ENCODE measurements around the gene TUBB4A. TPM values are rescaled to one million over a fixed set of nuclear protein-coding genes. Genes with fewer than 3 reads are reported as not detected.

Gene TUBB4A
- total and polyA plus RNA-seq, 2 of the 8 experiments (the other 6 are each of a cell fraction or from before 2014, with no cell fraction given), result 16.8 to 30.4 TPM

- no peak for TF ChIP-seq CHD7 (IDR thresholded peaks at IDR 0.05; ENCODE audit: insufficient replicate concordance, low read length)
- TF ChIP-seq RFX5 (IDR thresholded peaks at IDR 0.05; ENCODE audit: borderline replicate concordance, low read depth, low read length), result no peak
- no peak for TF ChIP-seq BACH1 (IDR thresholded peaks at IDR 0.05; ENCODE audit: low read length)
- no peak for TF ChIP-seq TBP (IDR thresholded peaks at IDR 0.05; ENCODE audit: low read depth, low read length)
- no peak for TF ChIP-seq TAF7 (optimal IDR thresholded peaks at IDR 0.05; ENCODE audit: borderline replicate concordance, low read depth, low read length)
- TF ChIP-seq PHF8 (conservative IDR thresholded peaks at IDR 0.05; ENCODE audit: low read depth, low read length), result no peak
- TF ChIP-seq RXRA (IDR thresholded peaks at IDR 0.05; ENCODE audit: insufficient read depth, low read depth, low read length), result no peak
- TF ChIP-seq FOSL1 (IDR thresholded peaks at IDR 0.05; ENCODE audit: insufficient read depth, low read depth, low read length), result no peak
- TF ChIP-seq TEAD4 (IDR thresholded peaks at IDR 0.05; ENCODE audit: low read depth, low read length), result no peak
- no peak for TF ChIP-seq NANOG (IDR thresholded peaks at IDR 0.05; ENCODE audit: insufficient read depth, low read depth, low read length, poor library complexity, severe bottlenecking)
Observed at GRCh38 chr19:6518145-6518911, 16.2 kb upstream of the TUBB4A start (continued).

Data from H1 (cell line).